SK-N-MC (cell line): ENCODE measurements around the gene PRR9.

Experiments
- EZH2 ChIP-seq: fragments of 200-600 bp; sonication (generic); IDR thresholded peaks from one replicate; pipeline ENCODE4 v1.6.1; 2017; ENCODE audit warnings: antibody characterized with exemption
- POLR2AphosphoS5 ChIP-seq: IDR thresholded peaks from 2 replicates; pipeline ENCODE4 v1.6.1; 2012; ENCODE audit warnings: mild to moderate bottlenecking, low read depth, low read length, borderline replicate concordance

DNA sequence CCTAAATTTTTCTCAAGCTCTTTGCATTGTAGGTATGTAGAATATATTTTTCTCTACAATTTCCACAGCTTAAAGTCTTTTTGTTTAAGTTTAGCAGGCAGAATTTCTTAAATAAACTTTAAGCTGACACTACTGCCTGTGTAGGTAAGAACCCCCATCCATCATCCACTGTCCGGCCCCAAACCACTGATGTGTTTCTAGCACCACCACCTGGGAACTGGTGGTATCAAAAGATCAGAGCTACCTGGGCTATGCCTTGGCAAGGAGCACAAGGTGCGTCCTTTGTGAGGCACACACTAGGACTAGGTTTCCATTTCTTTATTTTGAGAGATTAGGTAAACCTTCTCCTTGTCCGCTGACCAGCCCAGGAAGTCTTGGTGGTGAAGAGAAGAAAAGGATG, 24.7 kb upstream of the PRR9 start:
- TF ChIP-seq EZH2 (no peak), POLR2AphosphoS5 (no peak)
